Rectal smooth muscle tissue (tissue), 1 donor: ENCODE measurements around the gene FN1.

Experiments
- H3K27ac ChIP-seq: one replicate; pipeline ENCODE4 v1.7.0; 2013; ENCODE audit warnings: low read depth, low read length, inconsistent platforms
- H3K27me3 ChIP-seq: one replicate; pipeline ENCODE4 v1.7.0; 2013; ENCODE audit warnings: low read length; ENCODE audit not compliant: control insufficient read depth, insufficient read depth
- H3K36me3 ChIP-seq: one replicate; pipeline ENCODE4 v1.7.0; 2013; ENCODE audit warnings: low read length; ENCODE audit not compliant: control insufficient read depth, insufficient read depth
- H3K4me1 ChIP-seq: one replicate; pipeline ENCODE4 v1.7.0; 2013; ENCODE audit warnings: low read length; ENCODE audit not compliant: control insufficient read depth, insufficient read depth
- H3K4me3 ChIP-seq: one replicate; pipeline ENCODE4 v1.7.0; 2013; ENCODE audit warnings: low read length
- H3K9ac ChIP-seq: one replicate; pipeline ENCODE4 v1.7.0; 2013; ENCODE audit warnings: low read length

Gene FN1

DNA sequence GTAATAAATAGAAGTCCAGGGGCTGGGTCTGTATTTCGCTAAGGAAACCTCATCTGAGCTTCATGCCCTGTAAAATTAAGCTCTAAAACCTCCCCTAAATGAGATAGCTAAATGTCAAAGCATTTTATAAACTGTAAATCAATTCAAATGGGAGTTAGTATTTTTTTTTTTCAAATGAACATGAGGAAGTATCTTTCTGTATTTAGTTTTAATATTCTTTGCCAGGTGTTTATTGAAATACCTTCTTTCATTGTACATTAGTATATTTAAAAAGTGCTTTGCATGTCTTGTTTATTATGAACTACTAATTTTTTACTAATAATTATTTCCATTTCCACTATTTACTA, 76.3 kb downstream of the FN1 start:
- H3K27me3 ChIP-seq = no peaks in the 10 kb centered on the region
- H3K9ac ChIP-seq = no peak overlapping the region
- H3K27ac ChIP-seq = no peak overlapping the region
- peaks cover 19% of the 10 kb centered on the region for H3K36me3 ChIP-seq
- no peaks in the 10 kb centered on the region for H3K4me1 ChIP-seq
- no peak overlapping the region for H3K4me3 ChIP-seq

GRCh38 chr2:215358891-215359575, 76.8 kb downstream of the FN1 start:
- Histone ChIP-seq H3K36me3 (peaks cover 18% of the 10 kb centered on the region), H3K4me1 (no peaks in the 10 kb centered on the region), H3K27ac (no peak overlapping the region), H3K4me3 (no peak overlapping the region), H3K9ac (no peak overlapping the region), H3K27me3 (no peaks in the 10 kb centered on the region)

DNA sequence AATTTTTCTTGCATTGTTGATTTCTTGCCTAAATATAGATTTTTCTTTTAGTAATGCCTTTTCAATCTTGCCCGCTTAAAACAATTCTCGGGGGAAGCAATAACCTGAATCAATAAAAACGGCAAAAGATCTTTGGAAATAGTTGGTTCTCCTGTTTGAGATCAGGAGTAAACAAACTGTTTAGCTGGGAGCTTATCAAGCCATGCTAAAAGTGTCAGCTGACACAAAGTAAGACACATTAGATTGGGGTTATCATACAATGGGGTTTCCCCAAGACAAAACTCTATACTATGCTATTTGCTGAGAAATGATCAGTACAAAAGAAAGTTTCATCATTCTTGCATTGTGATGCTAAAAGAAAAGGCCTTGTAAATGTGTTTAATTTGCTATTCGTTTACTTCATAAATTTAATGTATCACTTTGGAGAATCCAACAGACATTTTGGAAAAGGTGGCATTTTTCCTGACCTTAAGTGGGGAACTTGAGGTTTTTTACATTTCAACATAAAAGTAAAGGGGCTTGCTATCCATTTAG, 77.5 kb downstream of the FN1 start:
- no peaks in the 10 kb centered on the region for H3K27me3 ChIP-seq
- H3K27ac ChIP-seq = no peak overlapping the region
- H3K36me3 ChIP-seq = peaks cover 11% of the 10 kb centered on the region
- no peak overlapping the region for H3K9ac ChIP-seq
- no peaks in the 10 kb centered on the region for H3K4me1 ChIP-seq
- H3K4me3 ChIP-seq = no peak overlapping the region

DNA sequence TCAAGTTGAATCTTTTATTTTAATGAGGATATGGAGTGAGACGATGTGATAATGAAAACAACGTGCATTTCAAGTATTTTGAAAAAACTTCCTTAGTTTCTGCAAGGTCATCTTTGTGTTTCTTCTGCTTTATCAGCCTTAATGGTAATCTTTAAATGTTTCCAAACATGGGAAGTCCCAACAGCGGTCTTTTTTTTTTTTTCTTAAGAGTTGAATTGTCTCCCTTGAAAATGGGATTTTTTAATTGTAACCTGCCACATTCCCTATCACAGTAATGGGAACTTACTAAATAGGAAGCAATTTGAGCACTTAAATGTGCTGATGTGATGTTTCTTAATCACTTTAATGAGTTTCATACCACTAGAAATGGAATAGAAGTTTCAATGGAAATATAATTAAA, 78.2 kb downstream of the FN1 start:
- Histone ChIP-seq H3K4me1 (no peaks in the 10 kb centered on the region), H3K9ac (no peak overlapping the region), H3K27me3 (no peaks in the 10 kb centered on the region), H3K4me3 (no peak overlapping the region), H3K27ac (no peak overlapping the region), H3K36me3 (peaks cover 7% of the 10 kb centered on the region)

DNA sequence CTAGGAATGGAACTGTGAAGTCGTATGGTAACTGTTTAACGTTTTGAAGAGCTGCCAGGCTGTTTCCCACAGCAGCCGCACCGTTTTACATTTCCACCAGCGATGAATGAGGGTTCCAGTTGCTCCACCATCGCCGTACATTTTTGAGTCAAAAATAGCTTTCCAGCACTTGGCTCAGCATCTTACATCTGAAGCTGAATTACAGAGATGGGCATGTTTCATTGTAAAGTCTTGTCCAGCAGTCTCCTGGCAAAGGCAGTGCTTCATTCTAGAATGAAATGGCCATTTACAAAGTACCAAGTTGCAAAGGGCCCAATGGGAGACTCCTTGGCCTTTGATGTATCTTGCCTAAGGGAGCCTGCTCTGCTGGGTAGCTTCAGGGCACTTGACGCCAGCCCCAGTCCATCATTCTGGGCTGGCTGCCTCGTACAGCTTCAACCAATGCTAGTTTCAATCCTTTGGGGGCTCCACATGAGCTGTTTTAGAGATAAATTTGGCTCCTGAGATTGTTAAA, 78.9 kb downstream of the FN1 start:
- Histone ChIP-seq H3K4me3 (no peak overlapping the region), H3K4me1 (no peaks in the 10 kb centered on the region), H3K27ac (no peak overlapping the region), H3K9ac (no peak overlapping the region), H3K27me3 (no peaks in the 10 kb centered on the region), H3K36me3 (peaks cover 4% of the 10 kb centered on the region)

DNA sequence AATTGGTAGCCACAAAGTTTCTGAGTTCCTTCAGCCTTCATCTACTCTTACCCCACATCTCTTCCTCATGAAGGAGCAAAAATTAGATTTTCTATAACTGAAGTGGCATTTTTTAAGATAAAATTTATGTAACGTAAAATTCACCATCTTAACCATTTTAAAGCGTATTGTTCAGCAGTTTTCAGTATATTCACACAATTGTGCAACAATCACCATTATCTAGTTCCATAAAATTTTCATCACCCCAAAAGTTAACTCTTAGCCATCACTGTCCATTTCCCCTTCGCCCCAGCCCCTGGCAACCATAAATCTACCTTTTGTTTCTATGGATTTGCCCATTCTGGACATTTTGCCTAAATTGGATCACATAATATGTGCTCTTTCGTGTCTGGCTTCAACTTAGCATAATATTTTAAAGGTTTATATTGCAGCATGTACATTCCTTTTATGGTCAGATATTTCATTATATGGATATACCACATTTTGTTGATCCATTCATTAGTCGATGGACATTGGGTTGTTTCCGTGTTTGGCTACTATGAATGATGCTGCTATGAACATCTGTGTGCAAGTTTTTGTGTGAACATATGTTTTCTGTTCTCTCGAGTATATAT, 79.4 kb downstream of the FN1 start:
- peaks cover 3% of the 10 kb centered on the region for H3K36me3 ChIP-seq

DNA sequence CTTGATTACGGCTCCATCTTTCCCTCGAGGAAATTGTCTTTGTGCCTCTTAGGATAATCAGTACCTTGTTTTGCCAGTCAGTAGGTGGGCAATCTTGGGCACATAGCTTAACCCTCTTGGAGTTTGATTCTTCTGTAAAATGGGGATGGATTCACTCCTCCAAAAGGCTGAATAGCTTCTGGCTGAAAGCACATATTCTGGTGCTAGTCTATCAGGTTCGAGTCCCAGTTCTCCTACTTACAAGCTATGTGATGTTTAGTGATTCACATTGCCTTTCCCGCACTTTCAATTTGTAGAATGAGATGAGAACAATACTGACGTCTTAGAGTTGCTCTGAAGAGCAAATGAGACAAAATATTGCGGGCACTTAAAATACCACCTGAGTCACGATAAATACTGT, 80.1 kb downstream of the FN1 start:
- no peak overlapping the region for H3K9ac ChIP-seq
- H3K27me3 ChIP-seq = no peaks in the 10 kb centered on the region
- no peak overlapping the region for H3K4me3 ChIP-seq
- H3K4me1 ChIP-seq = no peaks in the 10 kb centered on the region
- H3K27ac ChIP-seq = no peak overlapping the region
- H3K36me3 ChIP-seq = no peaks in the 10 kb centered on the region

More for the DNA sequence above, 79.4 kb downstream of the FN1 start:
- Histone ChIP-seq H3K9ac (no peak overlapping the region), H3K4me3 (no peak overlapping the region), H3K27ac (no peak overlapping the region), H3K4me1 (no peaks in the 10 kb centered on the region), H3K27me3 (no peaks in the 10 kb centered on the region)

DNA sequence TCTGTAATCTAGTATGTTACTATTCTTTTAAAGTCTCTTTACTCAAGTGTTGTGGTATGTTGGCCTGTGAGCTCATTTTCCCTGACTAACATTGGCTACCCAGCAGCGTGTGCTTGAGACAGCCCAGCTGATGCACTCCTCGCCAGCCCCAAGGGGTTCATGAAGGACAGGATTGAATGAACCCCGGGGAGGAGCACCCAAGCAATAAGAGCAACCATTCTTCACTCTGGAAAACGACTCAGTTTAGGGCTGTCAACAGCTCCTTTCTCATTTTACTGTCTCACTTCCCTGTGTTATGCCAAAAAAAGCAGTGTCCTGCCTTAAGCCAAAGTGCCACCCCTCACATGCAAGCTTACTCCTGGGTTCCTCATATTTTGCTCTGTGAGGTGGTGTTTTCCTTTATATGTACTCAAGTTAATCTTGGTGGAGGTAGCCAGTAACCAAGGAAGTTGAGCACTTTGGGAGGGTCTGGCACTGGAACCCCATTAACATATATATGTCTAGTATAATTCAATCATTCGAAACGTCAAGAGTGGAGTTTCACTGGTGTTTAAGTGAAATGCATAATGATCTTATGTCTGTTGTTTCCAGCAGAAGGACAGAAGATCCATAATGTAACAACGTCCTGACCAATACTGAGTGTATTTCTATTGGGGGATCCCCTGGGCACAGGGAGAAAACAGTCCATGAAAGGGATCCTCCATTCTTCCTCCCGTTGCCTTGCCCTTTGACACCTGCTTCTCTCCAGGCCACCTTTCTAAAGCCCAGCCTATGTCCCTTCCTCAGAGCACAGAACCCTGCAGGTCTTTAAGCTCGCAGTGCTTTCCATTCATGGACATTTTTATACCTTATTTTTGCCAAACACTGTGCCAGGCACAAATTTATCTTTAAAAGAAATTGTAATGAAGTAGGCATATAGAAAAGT, 80.8 kb downstream of the FN1 start:
- no peak overlapping the region for H3K4me3 ChIP-seq
- H3K9ac ChIP-seq = no peak overlapping the region
- no peaks in the 10 kb centered on the region for H3K27me3 ChIP-seq
- no peak overlapping the region for H3K27ac ChIP-seq
- no peaks in the 10 kb centered on the region for H3K36me3 ChIP-seq
- H3K4me1 ChIP-seq = no peaks in the 10 kb centered on the region

GRCh38 chr2:215352602-215353001, 83.3 kb downstream of the FN1 start:
- no peak overlapping the region for H3K4me3 ChIP-seq
- peaks cover 5% of the 10 kb centered on the region for H3K36me3 ChIP-seq
- no peaks in the 10 kb centered on the region for H3K4me1 ChIP-seq
- no peaks in the 10 kb centered on the region for H3K27me3 ChIP-seq
- no peak overlapping the region for H3K27ac ChIP-seq
- no peak overlapping the region for H3K9ac ChIP-seq

DNA sequence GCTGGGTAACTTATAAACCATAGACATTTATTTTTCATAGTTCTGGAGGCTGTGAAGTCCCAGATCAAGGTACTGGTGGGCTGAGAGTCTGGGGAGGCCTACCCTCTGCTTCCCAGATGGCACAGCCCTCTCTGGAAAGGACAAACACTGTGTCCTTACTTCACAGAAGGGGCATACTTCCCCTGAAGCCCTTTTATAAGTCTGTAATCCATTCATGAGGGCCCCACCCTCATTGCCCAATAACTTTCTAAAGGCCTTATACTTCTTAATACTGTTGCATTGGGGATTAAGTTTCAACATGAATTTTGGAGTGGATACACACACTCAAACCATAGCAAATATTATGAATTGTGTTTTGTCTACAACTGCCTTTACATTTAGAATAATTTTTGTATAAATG, 88.0 kb downstream of the FN1 start:
- Histone ChIP-seq H3K4me1 (no peaks in the 10 kb centered on the region), H3K9ac (no peak overlapping the region), H3K27me3 (no peaks in the 10 kb centered on the region), H3K36me3 (peaks cover 14% of the 10 kb centered on the region), H3K4me3 (no peak overlapping the region), H3K27ac (no peak overlapping the region)

- Histone ChIP-seq H3K36me3 (peaks cover 21% of the 10 kb centered on the region), H3K27ac (no peak overlapping the region), H3K4me3 (no peak overlapping the region), H3K27me3 (no peaks in the 10 kb centered on the region), H3K4me1 (peaks cover 2% of the 10 kb centered on the region), H3K9ac (no peak overlapping the region)
Measured at GRCh38 chr2:215338883-215339679, 96.8 kb downstream of the FN1 start.
